ENCODE measurements around the gene SLC44A4.

- no peak for TF ChIP-seq CTCF (conservative IDR thresholded peaks at IDR 0.05; ENCODE audit: low read depth, low read length)
- no peak for TF ChIP-seq EZH2phosphoT487 (IDR thresholded peaks at IDR 0.05; ENCODE audit: borderline replicate concordance, low read length)
- TF ChIP-seq EZH2 (IDR thresholded peaks at IDR 0.05; ENCODE audit: low read length, unreplicated experiment): no peak
Observed at GRCh38 chr6:31884528-31885035, 5.8 kb upstream of the SLC44A4 start.
